Measurements from ENCODE around the gene IL13RA1.

DNA sequence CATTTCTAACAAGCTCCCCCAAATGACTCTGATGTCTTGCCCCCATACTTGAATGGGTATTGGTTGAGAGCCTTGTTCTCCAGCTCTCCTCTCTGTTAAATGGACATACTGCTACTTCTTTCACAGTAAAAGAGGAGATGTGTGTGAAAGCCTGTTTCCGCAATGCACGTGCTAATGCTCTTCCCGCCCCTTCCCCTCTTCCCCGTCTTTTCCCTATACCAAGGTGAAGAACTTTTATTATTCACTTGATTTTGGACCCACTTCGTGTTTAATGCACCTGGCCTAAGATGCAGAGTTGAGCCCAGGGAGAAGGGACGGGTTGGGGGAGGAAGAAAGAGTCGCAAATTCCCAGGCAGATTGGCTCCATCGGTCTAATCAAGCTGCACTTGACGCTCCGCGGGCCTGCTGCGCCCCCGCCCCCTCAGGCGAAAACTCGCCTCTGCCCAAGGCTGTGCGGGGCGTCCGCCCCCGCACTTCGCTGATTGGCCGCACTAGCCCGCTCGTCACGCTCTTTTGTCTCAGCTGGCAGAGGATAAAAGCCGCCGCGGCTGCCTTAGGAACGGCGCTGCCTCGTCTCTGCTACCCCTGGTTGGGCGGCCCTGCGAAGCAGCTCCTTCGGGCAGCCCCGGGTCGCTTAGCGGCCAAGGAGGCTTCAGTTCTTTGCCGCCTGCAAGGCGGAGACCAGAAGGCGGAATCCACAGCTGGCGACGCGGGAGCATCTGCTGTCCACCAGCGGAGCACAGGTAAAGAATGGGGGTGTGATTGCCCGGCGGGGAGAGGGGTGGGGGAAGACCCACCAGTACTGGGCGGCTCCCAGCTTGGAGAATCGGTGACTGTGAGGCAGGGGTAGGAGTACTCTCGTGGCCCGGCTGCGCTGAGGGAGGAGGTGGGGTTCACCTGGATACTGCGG lies 96.1 kb downstream of the IL13RA1 start, which contains the start of gene ZCCHC12:
- no peak for TF ChIP-seq GATA2 (IDR thresholded peaks at IDR 0.05; ENCODE audit: low read depth, low read length)
- TF ChIP-seq GATA3 (IDR thresholded peaks at IDR 0.05; ENCODE audit: low read depth, low read length), result no peak

Data from SH-SY5Y (cell line).